BLaER1 treated with 17β-estradiol and CSF1 and Interleukin-3, amounts not matched to agents 10 nM and 100 nM (cell line): Measurements from ENCODE around the gene KCNJ4.
A peak's percentile ranks its signal among the peaks of the same experiment; 100 is the strongest.
"Not testable (repeated sequence)": the region's sequence is repeated elsewhere in the genome, so short reads cannot be mapped to it uniquely, and the experiment has no call there.

Source experiments
- H3K27ac ChIP-seq, 11 experiments: shearing (Covaris generic); formaldehyde crosslinking; 2 replicates each; pipeline ENCODE4 v1.8.1; 2022
- H3K27me3 ChIP-seq, 11 experiments: shearing (Covaris generic); formaldehyde crosslinking; 2 replicates each; pipeline ENCODE4 v1.8.1; 2022
- H3K36me3 ChIP-seq, 11 experiments: shearing (Covaris generic); formaldehyde crosslinking; 2 replicates each; pipeline ENCODE4 v1.8.1; 2022
- H3K4me1 ChIP-seq, 10 experiments: shearing (Covaris generic); formaldehyde crosslinking; 2 replicates each; pipeline ENCODE4 v1.8.1; 2022
- H3K4me2 ChIP-seq, 11 experiments: shearing (Covaris generic); formaldehyde crosslinking; 2 replicates each; pipeline ENCODE4 v1.8.1; 2022
- H3K4me3 ChIP-seq, 10 experiments: shearing (Covaris generic); formaldehyde crosslinking; 2 replicates each; pipeline ENCODE4 v1.8.1; 2022
- H3K9ac ChIP-seq, 11 experiments: shearing (Covaris generic); formaldehyde crosslinking; 2 replicates each; pipeline ENCODE4 v1.8.1; 2022
- H3K9me3 ChIP-seq, 11 experiments: shearing (Covaris generic); formaldehyde crosslinking; replicated peaks in 1 of 11; 2 replicates each; pipeline ENCODE4 v1.8.1; 2022
- H4K20me1 ChIP-seq, 11 experiments: shearing (Covaris generic); formaldehyde crosslinking; 2 replicates each; pipeline ENCODE4 v1.8.1; 2022
- Cebpa-rat ChIP-seq, 11 experiments: shearing (Covaris generic); IDR thresholded peaks; 2 replicates each; pipeline ENCODE4 v1.8.1; 2022

The KCNJ4 gene

DNA sequence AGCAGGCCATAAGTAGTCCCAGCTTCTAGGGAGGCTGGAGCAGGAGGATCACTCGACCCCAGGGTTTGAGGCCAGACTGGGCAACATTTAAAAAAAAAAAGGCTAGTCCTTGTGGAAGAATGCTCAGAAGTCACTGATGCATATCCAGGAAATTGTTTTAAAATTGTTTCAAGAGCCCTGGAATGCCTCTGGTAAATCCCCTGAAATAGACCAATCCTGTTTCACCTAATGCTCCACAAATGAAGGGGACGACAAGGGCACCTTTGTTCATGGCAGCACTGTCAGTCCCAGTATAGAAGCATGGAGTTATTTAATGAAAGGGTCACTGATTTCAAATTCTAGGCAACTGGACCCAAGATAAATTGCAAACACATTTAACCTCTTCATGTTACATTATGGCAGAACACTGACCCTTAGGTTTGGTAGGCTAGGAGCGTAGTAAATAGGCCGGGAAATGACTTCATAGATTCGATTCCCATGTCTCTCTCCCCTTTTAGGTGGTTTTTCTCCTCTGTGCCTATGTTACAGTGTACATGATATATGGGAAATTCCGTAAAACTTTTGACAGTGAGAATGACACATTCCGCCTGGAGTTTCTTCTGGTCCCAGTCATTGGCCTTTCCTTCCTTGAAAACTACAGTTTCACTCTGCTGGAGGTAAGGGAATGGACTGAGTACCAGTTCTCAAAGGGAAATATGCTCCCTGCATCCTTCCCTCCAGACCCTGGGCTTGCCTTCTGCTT, 24.3 kb upstream of the KCNJ4 start:
- Histone ChIP-seq H3K27ac (no peak overlapping the region), H4K20me1 (peaks cover 15 to 65% (median 47%) of the 10 kb centered on the region in 11 experiments), H3K4me1 (peaks cover 0 to 15% (median 13%) of the 10 kb centered on the region in 10 experiments; a peak in 12 of 20 replicates), H3K4me2 (peak overlapping the region in 5 of 11 experiments; percentile 3 to 34 (median 25); a peak in 4 of 22 replicates), H3K27me3 (no peaks in the 10 kb centered on the region), H3K9ac (no peak overlapping the region), H3K9me3 (no peaks in the 10 kb centered on the region), H3K36me3 (peaks cover 33 to 55% (median 50%) of the 10 kb centered on the region in 11 experiments), H3K4me3 (no peak overlapping the region)
- TF ChIP-seq Cebpa-rat (IDR thresholded peaks at IDR 0.05) = no peak

DNA sequence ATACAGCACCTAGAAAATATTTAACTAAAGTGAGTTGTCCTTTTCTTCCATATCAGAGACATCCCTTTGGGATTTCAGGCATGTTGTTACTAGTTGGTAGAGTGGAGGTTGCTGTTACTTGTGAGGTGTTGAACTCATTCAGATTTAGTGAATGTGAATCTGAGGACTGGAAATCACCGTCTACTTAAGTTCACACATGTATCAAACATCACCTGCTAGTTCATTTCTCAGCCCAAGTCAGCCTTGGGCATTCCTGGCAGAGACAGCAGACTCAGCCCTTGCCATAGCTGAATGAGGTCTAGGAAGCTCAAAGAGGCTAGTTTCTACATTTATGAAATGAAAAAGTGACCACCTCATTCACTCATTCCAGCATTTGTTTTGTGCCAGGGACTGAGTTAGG, 22.6 kb upstream of the KCNJ4 start:
- peaks cover 0 to 15% (median 13%) of the 10 kb centered on the region in 10 experiments; a peak in 12 of 20 replicates for H3K4me1 ChIP-seq
- H3K27ac ChIP-seq = no peak overlapping the region
- H3K9me3 ChIP-seq = no peaks in the 10 kb centered on the region
- H3K9ac ChIP-seq = no peak overlapping the region
- TF ChIP-seq Cebpa-rat (IDR thresholded peaks at IDR 0.05) = no peak
- H3K27me3 ChIP-seq = no peaks in the 10 kb centered on the region
- H3K4me2 ChIP-seq = no peak overlapping the region
- peaks cover 16 to 38% (median 34%) of the 10 kb centered on the region in 11 experiments; a peak in 21 of 22 replicates for H3K36me3 ChIP-seq
- no peak overlapping the region for H3K4me3 ChIP-seq
- H4K20me1 ChIP-seq = peaks cover 4 to 48% (median 30%) of the 10 kb centered on the region in 11 experiments

DNA sequence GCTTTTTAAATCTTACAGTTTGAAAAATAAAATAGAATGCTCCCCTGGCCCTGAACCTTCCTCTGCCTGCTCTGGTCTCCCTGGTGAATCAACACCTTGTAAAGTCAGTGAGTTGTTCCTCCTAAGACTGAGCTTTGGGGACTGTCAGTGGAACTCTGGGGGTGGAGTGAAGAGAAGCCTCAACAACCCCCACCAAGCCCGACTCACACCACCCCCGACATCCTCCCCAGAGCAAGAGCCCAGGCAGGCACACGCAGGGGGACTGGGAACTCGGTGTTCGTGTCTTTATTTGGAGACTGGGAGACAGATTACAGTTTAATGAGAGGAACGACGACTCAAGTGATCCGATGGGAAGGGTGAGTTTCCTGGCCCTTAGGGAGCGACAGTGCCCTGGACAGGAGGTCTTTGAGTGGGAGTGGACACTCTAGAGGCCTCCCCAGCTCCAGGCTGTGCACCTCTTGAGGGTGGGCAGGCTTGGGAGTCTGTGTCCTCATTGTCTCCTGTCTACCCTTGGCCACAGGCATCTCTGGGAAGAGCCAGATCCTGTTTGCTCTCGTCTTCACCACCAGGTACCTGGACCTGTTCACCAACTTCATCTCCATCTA, 19.1 kb upstream of the KCNJ4 start:
- Histone ChIP-seq H3K4me3 (no peak overlapping the region), H4K20me1 (peaks cover 0 to 13% (median 2%) of the 10 kb centered on the region in 11 experiments; a peak in 5 of 22 replicates), H3K27ac (no peak overlapping the region), H3K27me3 (peaks cover 0 to 5% (median 5%) of the 10 kb centered on the region in 11 experiments; a peak in 18 of 22 replicates), H3K9ac (no peak overlapping the region), H3K4me1 (peaks cover 0 to 9% (median 6%) of the 10 kb centered on the region in 10 experiments; a peak in 11 of 20 replicates), H3K9me3 (no peaks in the 10 kb centered on the region), H3K36me3 (peaks cover 0 to 4% (median 0%) of the 10 kb centered on the region in 11 experiments; a peak in 3 of 22 replicates), H3K4me2 (no peak overlapping the region)
- TF ChIP-seq Cebpa-rat (IDR thresholded peaks at IDR 0.05) = no peak

DNA sequence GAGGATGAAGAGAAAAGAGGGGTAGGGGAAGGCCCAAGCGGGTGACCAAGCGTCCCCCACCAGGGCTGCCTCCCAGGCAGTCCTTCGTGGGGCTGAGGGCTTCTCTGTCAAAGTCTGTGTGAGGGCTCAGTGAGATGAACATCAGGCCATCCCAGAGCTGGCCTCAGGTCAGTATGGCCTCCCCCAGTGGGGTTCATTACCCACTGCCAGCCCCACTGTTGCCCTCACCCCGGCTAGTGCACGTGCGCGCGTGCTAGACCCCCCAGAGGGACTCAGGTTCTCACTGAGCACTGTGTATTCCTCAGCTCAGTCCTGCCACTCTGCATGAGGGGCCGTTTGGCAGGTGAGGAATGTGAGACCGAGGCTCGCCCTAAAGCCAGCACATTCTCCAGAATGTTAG, 16.2 kb upstream of the KCNJ4 start:
- no peak overlapping the region for H3K9ac ChIP-seq
- no peaks in the 10 kb centered on the region for H3K9me3 ChIP-seq
- no peak overlapping the region for H3K4me2 ChIP-seq
- H3K27ac ChIP-seq = no peak overlapping the region
- H3K27me3 ChIP-seq = peaks cover 28 to 34% (median 33%) of the 10 kb centered on the region in 11 experiments
- H3K4me3 ChIP-seq = no peak overlapping the region
- no peaks in the 10 kb centered on the region; a peak in 1 of 22 replicates for H4K20me1 ChIP-seq
- no peaks in the 10 kb centered on the region for H3K36me3 ChIP-seq
- peaks cover 6 to 31% (median 19%) of the 10 kb centered on the region in 10 experiments for H3K4me1 ChIP-seq
- no peak for TF ChIP-seq Cebpa-rat (IDR thresholded peaks at IDR 0.05)

DNA sequence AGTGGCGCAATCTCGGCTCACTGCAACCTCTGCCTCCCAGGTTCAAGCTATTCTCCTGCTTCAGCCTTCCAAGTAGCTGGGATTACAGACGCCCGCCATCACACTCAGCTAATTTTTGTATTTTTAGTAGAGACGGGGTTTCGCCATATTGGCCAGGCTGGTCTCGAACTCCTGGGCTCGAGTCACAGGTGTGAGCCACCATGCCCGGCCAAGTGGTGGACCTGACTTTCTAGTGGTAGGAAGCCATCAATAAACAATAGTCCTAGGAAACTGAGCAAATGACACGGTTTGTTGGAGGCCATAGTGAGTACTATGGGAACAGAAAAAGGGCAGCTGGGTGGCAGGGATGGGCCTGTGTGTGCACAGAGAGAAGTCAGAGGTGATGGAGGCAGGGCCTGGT, 15.2 kb upstream of the KCNJ4 start:
- H3K27ac ChIP-seq, H3K9me3 ChIP-seq, H3K4me3 ChIP-seq, H3K4me2 ChIP-seq, H3K36me3 ChIP-seq, H4K20me1 ChIP-seq, H3K9ac ChIP-seq: not testable (repeated sequence)
- peaks cover 32 to 44% (median 39%) of the 10 kb centered on the region in 11 experiments for H3K27me3 ChIP-seq
- peaks cover 6 to 41% (median 30%) of the 10 kb centered on the region in 10 experiments for H3K4me1 ChIP-seq

DNA sequence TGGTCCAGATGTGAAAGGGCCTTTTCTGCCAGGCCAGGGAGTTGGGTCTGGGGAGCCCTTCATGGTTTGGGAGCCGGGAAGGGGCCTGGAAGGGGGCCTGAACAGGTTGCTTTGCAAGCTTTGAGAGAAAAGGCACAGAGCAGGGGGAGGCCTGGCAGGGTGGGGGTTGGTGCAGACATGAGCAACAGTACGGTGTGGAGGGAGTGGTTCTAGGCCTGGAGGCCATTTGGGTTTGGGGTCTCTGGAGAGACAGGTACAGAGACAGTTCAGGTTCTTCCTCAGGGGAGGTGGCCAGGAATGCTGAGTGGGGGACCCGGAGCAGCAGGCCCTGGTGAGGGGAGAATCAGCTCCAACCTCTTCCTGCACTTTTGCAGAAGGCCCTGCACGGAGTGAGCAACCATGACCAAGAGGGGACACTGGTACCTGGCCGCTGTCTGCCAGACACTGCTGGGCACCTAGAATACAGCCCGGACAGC, 14.3 kb upstream of the KCNJ4 start:
- peak overlapping the region in 3 of 11 experiments; percentile 6 to 28 (median 26); a peak in 3 of 22 replicates for H3K4me2 ChIP-seq
- no peak for TF ChIP-seq Cebpa-rat (IDR thresholded peaks at IDR 0.05)
- no peak overlapping the region for H3K27ac ChIP-seq
- peaks cover 0 to 9% (median 0%) of the 10 kb centered on the region in 11 experiments; a peak in 1 of 22 replicates for H4K20me1 ChIP-seq
- peaks cover 32 to 50% (median 39%) of the 10 kb centered on the region in 11 experiments for H3K27me3 ChIP-seq
- no peak overlapping the region for H3K9ac ChIP-seq
- no peaks in the 10 kb centered on the region for H3K9me3 ChIP-seq
- H3K4me1 ChIP-seq = peaks cover 6 to 48% (median 33%) of the 10 kb centered on the region in 10 experiments
- H3K4me3 ChIP-seq = no peak overlapping the region
- no peaks in the 10 kb centered on the region for H3K36me3 ChIP-seq

DNA sequence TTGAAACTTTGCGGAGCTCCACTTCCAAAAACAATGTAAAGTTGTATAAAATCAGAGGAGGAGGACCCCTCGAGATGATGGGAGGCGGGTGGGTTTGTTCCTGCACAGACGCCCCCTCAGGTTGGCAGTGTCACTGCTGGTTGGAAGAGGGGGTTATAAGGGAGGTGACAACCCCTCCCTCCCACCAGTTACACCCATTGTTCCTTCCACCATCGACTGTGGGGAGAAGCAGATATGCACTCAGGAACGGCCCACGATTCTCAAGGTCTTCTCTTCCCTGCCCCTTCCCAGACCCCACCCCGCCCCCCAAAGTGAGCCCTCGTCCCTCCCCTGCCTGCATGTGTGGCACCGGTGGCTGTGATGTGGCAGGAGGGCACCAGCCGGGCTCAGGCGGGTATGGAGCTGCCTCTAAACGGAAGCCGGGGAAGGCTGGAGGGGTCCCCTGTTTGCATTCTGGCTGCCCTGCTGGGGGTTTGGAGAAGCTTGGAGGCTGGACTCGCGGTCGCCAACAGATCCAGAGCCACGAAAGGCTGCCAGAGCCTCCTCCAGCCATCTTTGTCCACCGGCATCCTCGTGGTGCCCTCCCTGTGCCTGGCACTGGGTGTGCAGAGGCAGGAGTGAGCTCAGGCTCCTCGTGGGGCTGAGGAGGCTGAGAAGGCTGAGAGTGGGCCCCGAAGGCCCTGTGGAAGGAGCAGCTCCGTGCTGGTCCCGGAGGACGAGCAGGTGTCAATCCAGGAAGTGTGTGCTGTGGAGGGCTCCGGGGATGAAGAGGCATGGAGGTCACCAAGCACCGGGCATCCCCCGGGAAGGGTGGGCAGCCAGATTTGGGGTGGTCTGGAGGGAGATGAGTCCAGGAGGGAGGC, 13.7 kb upstream of the KCNJ4 start:
- no peak for TF ChIP-seq Cebpa-rat (IDR thresholded peaks at IDR 0.05)
- Histone ChIP-seq H3K4me2 (peak overlapping the region; percentile 78 to 96 (median 88)), H3K4me3 (peak overlapping the region in 8 of 10 experiments; percentile 45 to 67 (median 52); a peak in 13 of 20 replicates), H3K36me3 (no peaks in the 10 kb centered on the region), H3K27me3 (peaks cover 32 to 57% (median 39%) of the 10 kb centered on the region in 11 experiments), H3K4me1 (peaks cover 11 to 55% (median 39%) of the 10 kb centered on the region in 10 experiments), H3K9me3 (no peaks in the 10 kb centered on the region), H3K27ac (no peak overlapping the region), H3K9ac (peak overlapping the region in 5 of 11 experiments; percentile 23 to 59 (median 54); a peak in 7 of 22 replicates), H4K20me1 (peaks cover 0 to 9% (median 0%) of the 10 kb centered on the region in 11 experiments; a peak in 1 of 22 replicates)

DNA sequence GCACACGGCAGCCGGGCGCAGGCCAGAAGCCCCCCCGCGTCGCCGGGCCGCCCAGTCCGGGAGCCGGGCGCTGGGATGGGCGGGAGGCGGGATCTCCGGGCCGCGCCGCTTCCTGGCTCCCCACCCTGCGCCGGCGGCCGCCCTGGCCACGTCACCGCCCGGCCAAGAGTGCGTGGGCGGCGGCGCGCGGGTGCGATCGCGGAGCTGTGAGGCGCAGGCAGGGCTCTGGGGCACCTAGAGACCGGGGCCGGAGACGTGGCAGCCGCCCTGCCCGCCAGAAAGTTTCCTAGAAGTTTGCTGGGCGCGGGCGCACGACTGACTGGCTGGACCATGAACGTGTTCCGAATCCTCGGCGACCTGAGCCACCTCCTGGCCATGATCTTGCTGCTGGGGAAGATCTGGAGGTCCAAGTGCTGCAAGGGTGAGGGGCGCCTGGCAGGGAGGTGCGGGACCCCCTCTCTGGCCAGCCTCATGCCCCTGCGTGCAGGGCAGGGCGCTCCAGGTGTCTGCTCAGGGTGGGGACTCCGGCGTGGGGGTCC, 13.0 kb upstream of the KCNJ4 start, which contains the start of gene KDELR3:
Gene KDELR3, plus strand, starts transcription at position 193 of the 539 bp plus-strand sequence. Its CDS starts 138 bp downstream, at position 331.
- Histone ChIP-seq H3K4me2 (peak within 1 kb of the TSS; percentile 78 to 96 (median 88)), H3K27me3 (peaks cover 32 to 64% (median 39%) of the 10 kb centered on the region in 11 experiments), H4K20me1 (peaks cover 0 to 13% (median 0%) of the 10 kb centered on the region in 11 experiments; a peak in 1 of 22 replicates), H3K4me3 (peak within 1 kb of the TSS; percentile 17 to 67 (median 52); a peak in 17 of 20 replicates), H3K36me3 (no peaks in the 10 kb centered on the region), H3K9me3 (no peaks in the 10 kb centered on the region), H3K4me1 (peaks cover 17 to 62% (median 46%) of the 10 kb centered on the region in 10 experiments), H3K9ac (peak within 1 kb of the TSS; percentile 23 to 59 (median 53); a peak in 21 of 22 replicates), H3K27ac (peak within 1 kb of the TSS in 1 of 11 experiments; percentile 40; a peak in 1 of 22 replicates)
- TF ChIP-seq Cebpa-rat (IDR thresholded peaks at IDR 0.05) = no peak
